ENCODE results near the gene MAGEA2B.
"Not testable (repeated sequence)": the region's sequence is repeated elsewhere in the genome, so short reads cannot be mapped to it uniquely, and the experiment has no call there.

The MAGEA2B gene

GRCh38 chrX:152733261-152733975, 19.0 kb downstream of the MAGEA2B start, which contains the start of the genes CSAG1 and MAGEA12:
Gene CSAG1 (minus strand): TSS chrX:152733721. CDS start chrX:152732460, 1,261 bp downstream.
Gene MAGEA12 (plus strand): TSS chrX:152733757. CDS start chrX:152736162, 2,405 bp downstream.
- Histone ChIP-seq H3K36me3 (ENCODE audit: control insufficient read depth, insufficient read depth, low read length) (no peaks in the 10 kb centered on the region), H3K4me1 (ENCODE audit: control insufficient read depth, insufficient read depth, low read length, poor library complexity, severe bottlenecking) (no peaks in the 10 kb centered on the region), H3K4me3 (ENCODE audit: extremely low read depth, insufficient read depth, low read length, poor library complexity, severe bottlenecking) (no peak within 1 kb of the TSS), H3K27ac (ENCODE audit: low read depth, low read length, severe bottlenecking) (no peak within 1 kb of the TSS), H3K9me3 (ENCODE audit: control insufficient read depth, low read length) (no peaks in the 10 kb centered on the region)
- 60% methylated on average over 1 of the region's 21 CpGs; no CpG with 5 or more reads in 1 of the 2 experiments for WGBS, 2 experiments (ENCODE audit: insufficient coverage in 2 of 2)

GRCh38 chrX:152734143-152734858, 19.9 kb downstream of the MAGEA2B start:
- 87 to 97% methylated on average over 5 to 8 of the region's 22 CpGs for WGBS, 2 experiments (ENCODE audit: insufficient coverage in 2 of 2)
- not testable (repeated sequence) for H3K27ac ChIP-seq (ENCODE audit: low read depth, low read length, severe bottlenecking); H3K9me3 ChIP-seq (ENCODE audit: control insufficient read depth, low read length); H3K4me3 ChIP-seq (ENCODE audit: extremely low read depth, insufficient read depth, low read length, poor library complexity, severe bottlenecking); H3K4me1 ChIP-seq (ENCODE audit: control insufficient read depth, insufficient read depth, low read length, poor library complexity, severe bottlenecking); H3K36me3 ChIP-seq (ENCODE audit: control insufficient read depth, insufficient read depth, low read length)

GRCh38 chrX:152735101-152735500, 20.7 kb downstream of the MAGEA2B start:
- Histone ChIP-seq H3K4me1 (ENCODE audit: control insufficient read depth, insufficient read depth, low read length, poor library complexity, severe bottlenecking) (no peaks in the 10 kb centered on the region), H3K27ac (ENCODE audit: low read depth, low read length, severe bottlenecking) (no peak overlapping the region), H3K9me3 (ENCODE audit: control insufficient read depth, low read length) (no peaks in the 10 kb centered on the region), H3K4me3 (ENCODE audit: extremely low read depth, insufficient read depth, low read length, poor library complexity, severe bottlenecking) (no peak overlapping the region), H3K36me3 (ENCODE audit: control insufficient read depth, insufficient read depth, low read length) (no peaks in the 10 kb centered on the region)
- 100% methylated on average over 1 of the region's 2 CpGs; no CpG with 5 or more reads in 1 of the 2 experiments for WGBS, 2 experiments (ENCODE audit: insufficient coverage in 2 of 2)

- Histone ChIP-seq H3K9me3 (ENCODE audit: control insufficient read depth, low read length) (no peaks in the 10 kb centered on the region), H3K4me1 (ENCODE audit: control insufficient read depth, insufficient read depth, low read length, poor library complexity, severe bottlenecking) (no peaks in the 10 kb centered on the region), H3K4me3 (ENCODE audit: extremely low read depth, insufficient read depth, low read length, poor library complexity, severe bottlenecking) (no peak overlapping the region), H3K36me3 (ENCODE audit: control insufficient read depth, insufficient read depth, low read length) (no peaks in the 10 kb centered on the region), H3K27ac (ENCODE audit: low read depth, low read length, severe bottlenecking) (no peak overlapping the region)
- WGBS, 2 experiments (ENCODE audit: insufficient coverage in 2 of 2) = 68 to 80% methylated on average over 1 to 6 of the region's 12 CpGs
These were observed 21.6 kb downstream of the MAGEA2B start for GRCh38 chrX:152735860-152736511.

DNA sequence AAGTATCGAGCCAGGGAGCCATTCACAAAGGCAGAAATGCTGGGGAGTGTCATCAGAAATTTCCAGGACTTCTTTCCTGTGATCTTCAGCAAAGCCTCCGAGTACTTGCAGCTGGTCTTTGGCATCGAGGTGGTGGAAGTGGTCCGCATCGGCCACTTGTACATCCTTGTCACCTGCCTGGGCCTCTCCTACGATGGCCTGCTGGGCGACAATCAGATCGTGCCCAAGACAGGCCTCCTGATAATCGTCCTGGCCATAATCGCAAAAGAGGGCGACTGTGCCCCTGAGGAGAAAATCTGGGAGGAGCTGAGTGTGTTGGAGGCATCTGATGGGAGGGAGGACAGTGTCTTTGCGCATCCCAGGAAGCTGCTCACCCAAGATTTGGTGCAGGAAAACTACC, 22.1 kb downstream of the MAGEA2B start:
- 94 to 97% methylated on average over 3 to 11 of the region's 12 CpGs for WGBS, 2 experiments (ENCODE audit: insufficient coverage in 2 of 2)
- H3K9me3 ChIP-seq (ENCODE audit: control insufficient read depth, low read length); H3K27ac ChIP-seq (ENCODE audit: low read depth, low read length, severe bottlenecking); H3K36me3 ChIP-seq (ENCODE audit: control insufficient read depth, insufficient read depth, low read length); H3K4me1 ChIP-seq (ENCODE audit: control insufficient read depth, insufficient read depth, low read length, poor library complexity, severe bottlenecking); H3K4me3 ChIP-seq (ENCODE audit: extremely low read depth, insufficient read depth, low read length, poor library complexity, severe bottlenecking): not testable (repeated sequence)

- no peak overlapping the region for H3K27ac ChIP-seq (ENCODE audit: low read depth, low read length, severe bottlenecking)
- WGBS, 2 experiments (ENCODE audit: insufficient coverage in 2 of 2) = no CpG with 5 or more reads among the region's 5 CpGs
- H3K9me3 ChIP-seq (ENCODE audit: control insufficient read depth, low read length) = no peaks in the 10 kb centered on the region
- H3K4me1 ChIP-seq (ENCODE audit: control insufficient read depth, insufficient read depth, low read length, poor library complexity, severe bottlenecking) = no peaks in the 10 kb centered on the region
- H3K36me3 ChIP-seq (ENCODE audit: control insufficient read depth, insufficient read depth, low read length) = no peaks in the 10 kb centered on the region
- H3K4me3 ChIP-seq (ENCODE audit: extremely low read depth, insufficient read depth, low read length, poor library complexity, severe bottlenecking) = no peak overlapping the region
These were observed 24.1 kb downstream of the MAGEA2B start for GRCh38 chrX:152738560-152738959.

DNA sequence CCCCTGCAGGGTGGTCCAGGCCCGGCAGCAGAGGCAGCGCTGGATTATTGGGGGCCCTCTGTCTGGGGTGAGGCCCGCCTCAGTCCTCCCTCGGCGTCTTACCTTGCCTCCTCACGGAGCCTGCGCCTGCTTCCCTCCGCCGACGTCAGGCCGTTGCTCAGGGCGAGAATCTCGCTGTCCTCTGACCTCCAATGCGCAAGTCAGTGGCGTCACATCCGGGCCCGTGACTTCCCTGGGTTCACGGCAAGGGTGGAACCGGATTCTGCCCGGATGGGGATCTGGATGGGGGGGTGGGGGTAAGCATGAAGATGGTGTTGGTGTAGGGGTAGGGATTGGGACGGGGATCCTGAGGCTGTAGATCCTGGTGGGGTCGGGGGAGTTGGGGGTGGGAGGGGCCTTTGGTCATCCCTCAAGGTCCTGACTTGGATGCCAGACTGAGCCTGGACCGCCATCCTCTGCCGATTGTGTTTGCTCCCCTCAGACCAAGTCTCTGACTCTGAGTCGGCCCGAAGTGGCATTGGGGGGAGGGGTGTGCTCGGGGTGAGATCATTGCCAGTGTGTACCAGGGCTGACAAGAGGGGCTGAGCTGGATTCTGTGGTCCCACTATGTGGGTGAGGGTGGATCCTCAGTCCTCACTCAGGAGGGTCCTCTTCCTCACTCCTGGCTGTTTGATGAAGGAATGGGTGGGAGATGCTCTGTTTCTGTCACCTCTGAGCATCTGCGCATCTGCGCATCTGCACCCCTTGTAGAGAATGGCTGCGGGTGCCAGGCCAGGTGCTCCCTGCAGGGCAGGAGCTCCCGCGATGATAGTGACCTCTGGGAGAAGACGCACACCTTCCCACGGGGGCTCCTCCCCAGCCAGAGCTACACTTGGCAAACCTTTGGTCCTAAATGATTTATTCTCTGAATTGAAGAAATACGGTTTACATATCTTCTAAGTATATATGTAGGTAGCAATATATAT, 39.5 kb downstream of the MAGEA2B start, which contains the start of gene MAGEA2:
Gene MAGEA2, minus strand, starts transcription at position 157 of the 965 bp plus-strand sequence. CDS start 2,479 bp downstream, outside the sequence.
- not testable (repeated sequence) for H3K4me3 ChIP-seq (ENCODE audit: extremely low read depth, insufficient read depth, low read length, poor library complexity, severe bottlenecking); H3K4me1 ChIP-seq (ENCODE audit: control insufficient read depth, insufficient read depth, low read length, poor library complexity, severe bottlenecking); H3K36me3 ChIP-seq (ENCODE audit: control insufficient read depth, insufficient read depth, low read length); H3K27ac ChIP-seq (ENCODE audit: low read depth, low read length, severe bottlenecking); H3K9me3 ChIP-seq (ENCODE audit: control insufficient read depth, low read length)
- no CpG with 5 or more reads among the region's 35 CpGs for WGBS, 2 experiments (ENCODE audit: insufficient coverage in 2 of 2)

- not testable (repeated sequence) for H3K9me3 ChIP-seq (ENCODE audit: control insufficient read depth, low read length); H3K4me1 ChIP-seq (ENCODE audit: control insufficient read depth, insufficient read depth, low read length, poor library complexity, severe bottlenecking); H3K27ac ChIP-seq (ENCODE audit: low read depth, low read length, severe bottlenecking); H3K36me3 ChIP-seq (ENCODE audit: control insufficient read depth, insufficient read depth, low read length); H3K4me3 ChIP-seq (ENCODE audit: extremely low read depth, insufficient read depth, low read length, poor library complexity, severe bottlenecking)
- no CpG with 5 or more reads among the region's 5 CpGs for WGBS, 2 experiments (ENCODE audit: insufficient coverage in 2 of 2)
These were observed 40.4 kb downstream of the MAGEA2B start for GRCh38 chrX:152754871-152755270.

GRCh38 chrX:152758918-152759317, 44.5 kb downstream of the MAGEA2B start, which contains the start of gene CSAG3:
Gene CSAG3 (plus strand): TSS chrX:152759218.
- not testable (repeated sequence) for H3K9me3 ChIP-seq (ENCODE audit: control insufficient read depth, low read length); H3K4me1 ChIP-seq (ENCODE audit: control insufficient read depth, insufficient read depth, low read length, poor library complexity, severe bottlenecking); H3K36me3 ChIP-seq (ENCODE audit: control insufficient read depth, insufficient read depth, low read length); H3K4me3 ChIP-seq (ENCODE audit: extremely low read depth, insufficient read depth, low read length, poor library complexity, severe bottlenecking); H3K27ac ChIP-seq (ENCODE audit: low read depth, low read length, severe bottlenecking)
- no CpG with 5 or more reads among the region's 2 CpGs for WGBS, 2 experiments (ENCODE audit: insufficient coverage in 2 of 2)

GRCh38 chrX:152759544-152759943, 45.1 kb downstream of the MAGEA2B start:
- not testable (repeated sequence) for H3K36me3 ChIP-seq (ENCODE audit: control insufficient read depth, insufficient read depth, low read length); H3K4me3 ChIP-seq (ENCODE audit: extremely low read depth, insufficient read depth, low read length, poor library complexity, severe bottlenecking); H3K27ac ChIP-seq (ENCODE audit: low read depth, low read length, severe bottlenecking); H3K9me3 ChIP-seq (ENCODE audit: control insufficient read depth, low read length); H3K4me1 ChIP-seq (ENCODE audit: control insufficient read depth, insufficient read depth, low read length, poor library complexity, severe bottlenecking)
- WGBS, 2 experiments (ENCODE audit: insufficient coverage in 2 of 2) = no CpG with 5 or more reads among the region's 7 CpGs

Data from mesodermal cell (in vitro differentiated cells).